HepG2 (cell line): ENCODE measurements around the gene TRIM61. TPM values are rescaled to one million over a fixed set of nuclear protein-coding genes. Genes with fewer than 3 reads are reported as not detected.
"Not testable (repeated sequence)": the region's sequence is repeated elsewhere in the genome, so short reads cannot be mapped to it uniquely, and the experiment has no call there.

Experiments
- ATAC-seq: fragments of 200-7000 bp; cut with Tn5 transposase; 3 replicates; pipeline ENCODE4 v1.9.1; 2020; ENCODE audit warnings: mild to moderate bottlenecking, moderate library complexity
- BruUV-seq: library from RNA; stranded (reverse); fragments of 400-500 nt; replicated peaks from 2 replicates; lab custom pipeline; 2021; lab: Mats Ljungman, UMichigan
- CTCF ChIA-PET: fragments of 300-600 bp; formaldehyde crosslinking; extraction: SDS; loops from one replicate; lab custom pipeline; 2021; ENCODE audit warnings: low total read pairs, inconsistent platforms, low intra/inter-chr PET ratio; lab: Yijun Ruan, JAX
- POLR2A ChIA-PET: fragments of 350-600 bp; sonication (Branson Sonifier 250); formaldehyde crosslinking; loops from one replicate; lab custom pipeline; 2020; ENCODE audit warnings: antibody characterized with exemption, inconsistent platforms; lab: Yijun Ruan, JAX
- DNase-seq: peaks from one replicate; pipeline ENCODE4 v3.0.0-alpha.2; 2015; ENCODE audit warnings: low spot score
- FAIRE-seq: peaks from 3 replicates; lab custom pipeline; 2011; peaks lifted over from hg19 to GRCh38; lab: Jason Lieb, UNC
- H2AFZ ChIP-seq: one replicate; pipeline ENCODE4 v1.6.1; 2011; ENCODE audit warnings: low read length, inconsistent platforms
- H3K27ac ChIP-seq: fragments of 300-600 bp; 3 replicates; pipeline ENCODE4 v1.8.0; 2011; ENCODE audit warnings: mixed run types, mild to moderate bottlenecking, mixed read lengths, low read length, inconsistent platforms; ENCODE audit not compliant: insufficient read depth; ENCODE audit errors: extremely low read length
- H3K27me3 ChIP-seq, 2 experiments: fragments of 200-600 bp in 1 of 2; 2 replicates in 1 of 2; 3 replicates in 1 of 2; pipeline versions ENCODE4 v1.6.0 to v1.8.0; 2011; ENCODE audit warnings: low read length in 2 of 2, mild to moderate bottlenecking in 2 of 2, moderate library complexity in 2 of 2, inconsistent platforms in 1 of 2; ENCODE audit not compliant: insufficient read depth in 2 of 2, control insufficient read depth in 1 of 2
- H3K36me3 ChIP-seq, 2 experiments: fragments of 200-600 bp in 1 of 2; replicated peaks in 1 of 2; 2 replicates in 1 of 2; 3 replicates in 1 of 2; pipeline versions ENCODE4 v1.5.1 to v1.8.0; 2011; ENCODE audit warnings: low read length in 2 of 2, inconsistent platforms in 1 of 2; ENCODE audit not compliant: insufficient read depth in 2 of 2, control insufficient read depth in 1 of 2
- H3K4me1 ChIP-seq: 2 replicates; pipeline ENCODE4 v1.5.1; 2012; ENCODE audit warnings: low read length, inconsistent platforms; ENCODE audit not compliant: insufficient read depth
- H3K4me2 ChIP-seq: 2 replicates; pipeline ENCODE4 v1.6.0; 2011; ENCODE audit warnings: low read depth, low read length, inconsistent platforms
- H3K4me3 ChIP-seq, 3 experiments: fragments of 200-600 bp in 1 of 3; sonication (generic), shearing (Covaris generic) in 1 of 3; replicated peaks in 1 of 3; 2 replicates each; pipeline ENCODE4 v1.5.1; 2011 to 2016; ENCODE audit warnings: low read length in 3 of 3, inconsistent platforms in 2 of 3, low read depth in 2 of 3, mild to moderate bottlenecking in 2 of 3, control low read depth in 1 of 3, mixed read lengths in 1 of 3; ENCODE audit not compliant: insufficient read depth in 1 of 3
- H3K79me2 ChIP-seq: one replicate; pipeline ENCODE4 v1.6.1; 2011; ENCODE audit warnings: low read length, inconsistent platforms; ENCODE audit not compliant: insufficient read depth
- H3K9ac ChIP-seq: 2 replicates; pipeline ENCODE4 v1.6.0; 2011; ENCODE audit warnings: mild to moderate bottlenecking, low read depth, low read length, inconsistent platforms; ENCODE audit not compliant: insufficient read depth
- H3K9me3 ChIP-seq: 2 replicates; pipeline ENCODE4 v1.5.1; 2012; ENCODE audit warnings: mild to moderate bottlenecking, low read length
- H4K20me1 ChIP-seq: 2 replicates; pipeline ENCODE4 v1.6.0; 2011; ENCODE audit warnings: inconsistent platforms, mild to moderate bottlenecking, low read length, moderate library complexity; ENCODE audit not compliant: insufficient read depth
- CREM ChIP-seq, 2 experiments: sonication (generic) in 1 of 2; formaldehyde crosslinking in 1 of 2; IDR thresholded peaks; 2 replicates each; pipeline versions ENCODE4 v1.4.0 to v1.6.1; 2016 to 2020; ENCODE audit warnings: antibody characterized with exemption in 1 of 2, mild to moderate bottlenecking in 1 of 2, missing genetic modification reagents in 1 of 2
- GATAD1 ChIP-seq: IDR thresholded peaks from 2 replicates; pipeline ENCODE4 v1.6.1; 2016; ENCODE audit warnings: missing genetic modification reagents, missing compliant biosample characterization
- HOXA3 ChIP-seq: sonication (generic); formaldehyde crosslinking; IDR thresholded peaks from 2 replicates; pipeline ENCODE4 v1.5.0; 2020; ENCODE audit warnings: missing genetic modification reagents
- JDP2 ChIP-seq: sonication (generic); formaldehyde crosslinking; IDR thresholded peaks from 2 replicates; pipeline ENCODE4 v1.8.1; 2022; ENCODE audit warnings: missing genetic modification reagents, borderline replicate concordance
- MEF2D ChIP-seq: sonication (generic); formaldehyde crosslinking; IDR thresholded peaks from 2 replicates; pipeline ENCODE4 v1.5.1; 2020; ENCODE audit warnings: mild to moderate bottlenecking, missing genetic modification reagents
- NFE2L2 ChIP-seq: fragments of 150-350 bp; IDR thresholded peaks from 2 replicates; pipeline ENCODE4 v1.6.1; 2014; ENCODE audit warnings: low read length
- PCBP1 ChIP-seq: fragments of 200-400 bp; formaldehyde crosslinking; IDR thresholded peaks from 2 replicates; pipeline ENCODE4 v1.6.1; 2017; ENCODE audit warnings: mild to moderate bottlenecking, low read depth, low read length, borderline replicate concordance
- PHF20 ChIP-seq: sonication (generic); formaldehyde crosslinking; IDR thresholded peaks from 2 replicates; pipeline ENCODE4 v1.5.0; 2020; ENCODE audit warnings: mild to moderate bottlenecking, missing genetic modification reagents
- ZNF274 ChIP-seq: sonication (generic); formaldehyde crosslinking; IDR thresholded peaks from 2 replicates; pipeline ENCODE4 v1.5.1; 2020; ENCODE audit warnings: mild to moderate bottlenecking, missing genetic modification reagents
- WGBS: methylation state at CpG from one replicate; pipeline ENCODE4 v1.1.6; 2017; ENCODE audit warnings: low lambda C conversion rate; 5-methylcytosine and 5-hydroxymethylcytosine counted together
- in situ Hi-C: cut with HindIII; loops from 2 replicates; pipeline ENCODE4 v1.10.0; 2017; ENCODE audit warnings: low pct_unique_long_range_greater_than_20kb; ENCODE audit not compliant: extremely low pct_ligation_motif_present
- intact Hi-C: fragments of 100-400 bp; cut with micrococcal nuclease; formaldehyde crosslinking; loops from one replicate; pipeline ENCODE4 v1.10.0; 2022; ENCODE audit not compliant: unreplicated experiment
- polyA plus RNA-seq, 8 experiments: library from polyadenylated mRNA; depleted of rRNA in 3 of 8; stranded (reverse) in 7 of 8; unstranded in 1 of 8; fragments of >200 nt; fragmentation: Illumina TruSeq in 4 of 8; extraction: Trizol in 4 of 8; gene quantifications; 2 replicates each; pipeline versions ENCODE4 v1.2.1 to v1.2.3, GENCODE V29; 2011 to 2016; ENCODE audit warnings: low read depth in 4 of 8, missing spikeins in 1 of 8, mixed read lengths in 1 of 8; ENCODE audit not compliant: insufficient read depth in 1 of 8
- total RNA-seq, 5 experiments: library from RNA; depleted of rRNA; stranded (reverse); fragments of >200 nt; fragmentation: Illumina TruSeq; extraction: Trizol; gene quantifications; 2 replicates each; pipeline ENCODE4 v1.2.3, GENCODE V29; 2016; ENCODE audit warnings: low read depth in 1 of 5
- TF ChIP-seq, protein P1 (sequence below): sonication (generic); formaldehyde crosslinking; IDR thresholded peaks from 2 replicates; pipeline ENCODE4 v1.4.0; 2020; ENCODE audit warnings: missing genetic modification reagents, borderline replicate concordance
- TF ChIP-seq, protein P2 (sequence below): IDR thresholded peaks from 2 replicates; pipeline ENCODE4 v1.6.1; 2016; ENCODE audit warnings: missing biosample characterization, missing genetic modification reagents, low read depth
- TF ChIP-seq, protein P3 (sequence below): sonication (generic); formaldehyde crosslinking; IDR thresholded peaks from 2 replicates; pipeline ENCODE4 v1.4.0; 2020; ENCODE audit warnings: missing genetic modification reagents

Gene TRIM61
- total and polyA plus RNA-seq, 2 of the 13 experiments (the other 11 are each of a cell fraction or from before 2014, with no cell fraction given), result not detected

DNA sequence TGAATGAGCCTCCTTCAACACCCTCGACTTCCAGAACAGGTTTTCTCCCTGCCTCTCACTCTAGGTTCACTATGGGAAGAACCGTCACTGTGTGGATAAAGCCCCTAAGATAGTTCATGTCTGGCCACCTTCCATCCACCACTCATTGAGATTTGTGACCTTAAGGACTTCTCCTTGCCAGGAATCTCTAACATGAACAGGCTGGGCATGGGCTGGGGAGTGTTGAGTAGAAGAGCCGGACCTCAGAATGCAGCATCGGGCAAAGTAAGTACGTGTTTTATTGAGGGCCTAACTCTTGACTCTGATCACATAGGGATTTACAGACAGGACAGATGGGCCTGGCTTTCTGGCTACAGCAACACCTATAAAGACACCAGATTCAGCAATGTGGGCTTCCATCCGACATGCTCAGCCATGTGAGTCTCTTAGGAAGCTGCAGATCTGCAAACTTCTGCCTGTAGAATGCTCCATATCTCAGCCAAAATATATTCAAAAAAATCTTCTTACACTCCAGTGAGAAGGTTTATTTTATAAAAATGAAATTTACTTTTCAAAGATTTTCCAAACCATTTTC lies 28.0 kb upstream of the TRIM61 start:
- no peak overlapping the region for H2AFZ ChIP-seq
- ATAC-seq (no peak), FAIRE-seq (no peak), DNase-seq (no peak)
- TF ChIP-seq, protein P1, sequence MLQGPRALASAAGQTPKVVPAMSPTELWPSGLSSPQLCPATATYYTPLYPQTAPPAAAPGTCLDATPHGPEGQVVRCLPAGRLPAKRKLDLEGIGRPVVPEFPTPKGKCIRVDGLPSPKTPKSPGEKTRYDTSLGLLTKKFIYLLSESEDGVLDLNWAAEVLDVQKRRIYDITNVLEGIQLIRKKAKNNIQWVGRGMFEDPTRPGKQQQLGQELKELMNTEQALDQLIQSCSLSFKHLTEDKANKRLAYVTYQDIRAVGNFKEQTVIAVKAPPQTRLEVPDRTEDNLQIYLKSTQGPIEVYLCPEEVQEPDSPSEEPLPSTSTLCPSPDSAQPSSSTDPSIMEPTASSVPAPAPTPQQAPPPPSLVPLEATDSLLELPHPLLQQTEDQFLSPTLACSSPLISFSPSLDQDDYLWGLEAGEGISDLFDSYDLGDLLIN, result no peak
- no peak for TF ChIP-seq CREM (IDR thresholded peaks at IDR 0.05)
- TF ChIP-seq CREM (CRISPR knock-in tag; IDR thresholded peaks at IDR 0.05), result no peak
- no peak for TF ChIP-seq NFE2L2
- TF ChIP-seq GATAD1 (CRISPR knock-in tag), result no peak
- TF ChIP-seq PCBP1, result no peak
- no peak for TF ChIP-seq MEF2D (CRISPR knock-in tag)
- TF ChIP-seq, protein P2, sequence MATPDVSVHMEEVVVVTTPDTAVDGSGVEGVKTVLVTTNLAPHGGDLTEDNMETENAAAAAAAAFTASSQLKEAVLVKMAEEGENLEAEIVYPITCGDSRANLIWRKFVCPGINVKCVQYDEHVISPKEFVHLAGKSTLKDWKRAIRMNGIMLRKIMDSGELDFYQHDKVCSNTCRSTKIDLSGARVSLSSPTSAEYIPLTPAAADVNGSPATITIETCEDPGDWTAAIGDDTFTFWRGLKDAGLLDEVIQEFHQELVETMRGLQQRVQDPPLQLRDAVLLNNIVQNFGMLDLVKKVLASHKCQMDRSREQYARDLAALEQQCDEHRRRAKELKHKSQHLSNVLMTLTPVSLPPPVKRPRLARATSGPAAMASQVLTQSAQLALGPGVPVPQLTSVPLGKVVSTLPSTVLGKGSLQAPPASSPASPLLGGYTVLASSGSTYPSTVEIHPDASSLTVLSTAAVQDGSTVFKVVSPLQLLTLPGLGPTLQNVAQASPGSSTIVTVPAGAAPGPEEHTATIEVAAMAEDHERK (CRISPR knock-in tag), result no peak
- TF ChIP-seq, protein P3, sequence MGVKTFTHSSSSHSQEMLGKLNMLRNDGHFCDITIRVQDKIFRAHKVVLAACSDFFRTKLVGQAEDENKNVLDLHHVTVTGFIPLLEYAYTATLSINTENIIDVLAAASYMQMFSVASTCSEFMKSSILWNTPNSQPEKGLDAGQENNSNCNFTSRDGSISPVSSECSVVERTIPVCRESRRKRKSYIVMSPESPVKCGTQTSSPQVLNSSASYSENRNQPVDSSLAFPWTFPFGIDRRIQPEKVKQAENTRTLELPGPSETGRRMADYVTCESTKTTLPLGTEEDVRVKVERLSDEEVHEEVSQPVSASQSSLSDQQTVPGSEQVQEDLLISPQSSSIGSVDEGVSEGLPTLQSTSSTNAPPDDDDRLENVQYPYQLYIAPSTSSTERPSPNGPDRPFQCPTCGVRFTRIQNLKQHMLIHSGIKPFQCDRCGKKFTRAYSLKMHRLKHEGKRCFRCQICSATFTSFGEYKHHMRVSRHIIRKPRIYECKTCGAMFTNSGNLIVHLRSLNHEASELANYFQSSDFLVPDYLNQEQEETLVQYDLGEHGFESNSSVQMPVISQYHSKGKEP, result no peak
- TF ChIP-seq ZNF274 (CRISPR knock-in tag), result no peak
- TF ChIP-seq HOXA3, result no peak
- TF ChIP-seq JDP2 (CRISPR knock-in tag), result no peak
- no peak for TF ChIP-seq PHF20
- intact Hi-C loops (no loop called here), in situ Hi-C loops (no loop called here)
- H4K20me1 ChIP-seq, result no peaks in the 10 kb centered on the region
- H3K9me3 ChIP-seq, result no peaks in the 10 kb centered on the region
- no TSS peak for BruUV-seq
- H3K4me3 ChIP-seq, result no peak overlapping the region
- WGBS, result 42% methylated on average over 6 of the region's 6 CpGs
- POLR2A ChIA-PET, result no interaction called here
- no peaks in the 10 kb centered on the region for H3K36me3 ChIP-seq
- CTCF ChIA-PET, result no interaction called here
- no peak overlapping the region for H3K4me2 ChIP-seq
- no peaks in the 10 kb centered on the region; a peak in 1 of 5 replicates for H3K27me3 ChIP-seq
- peaks cover 6% of the 10 kb centered on the region; the same call in 1 of the 2 replicates for H3K4me1 ChIP-seq
- H3K79me2 ChIP-seq, result no peaks in the 10 kb centered on the region
- H3K27ac ChIP-seq, result no peak overlapping the region
- H3K9ac ChIP-seq, result no peak overlapping the region

DNA sequence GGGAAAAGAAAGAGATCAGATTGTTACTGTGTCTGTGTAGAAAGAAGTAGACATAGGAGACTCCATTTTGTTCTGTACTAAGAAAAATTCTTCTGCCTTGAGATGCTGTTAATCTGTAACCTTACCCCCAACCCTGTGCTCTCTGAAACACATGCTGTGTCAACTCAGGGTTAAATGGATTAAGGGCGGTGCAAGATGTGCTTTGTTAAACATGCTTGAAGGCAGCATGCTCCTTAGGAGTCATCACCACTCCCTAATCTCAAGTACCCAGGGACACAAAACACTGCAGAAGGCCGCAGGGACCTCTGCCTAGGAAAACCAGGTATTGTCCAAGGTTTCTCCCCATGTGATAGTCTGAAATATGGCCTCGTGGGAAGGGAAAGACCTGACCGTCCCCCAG lies 24.5 kb upstream of the TRIM61 start:
- H2AFZ ChIP-seq, ATAC-seq, H3K9me3 ChIP-seq, in situ Hi-C loops, BruUV-seq, DNase-seq, H3K27me3 ChIP-seq, intact Hi-C loops, H3K4me3 ChIP-seq, POLR2A ChIA-PET, H3K36me3 ChIP-seq, H4K20me1 ChIP-seq, H3K79me2 ChIP-seq, H3K27ac ChIP-seq, H3K4me2 ChIP-seq, H3K9ac ChIP-seq, H3K4me1 ChIP-seq, CTCF ChIA-PET, FAIRE-seq: not testable (repeated sequence)
- 14% methylated on average over 3 of the region's 4 CpGs for WGBS
